C4-2B (cell line): ENCODE results near the gene DCLK2.
A peak's percentile ranks its signal among the peaks of the same experiment; 100 is the strongest.

Source experiments
- H3K27ac ChIP-seq: fragments of 450-650 bp; 2 replicates; pipeline ENCODE4 v1.5.1; 2017
- ZFX ChIP-seq: fragments of 450-650 bp; IDR thresholded peaks from 2 replicates; pipeline ENCODE4 v1.6.1; 2017
- TF ChIP-seq, protein P1 (sequence below): fragments of 450-650 bp; conservative IDR thresholded peaks from 2 replicates; pipeline ENCODE4 v1.5.1; 2017; ENCODE audit warnings: mild to moderate bottlenecking

The DCLK2 gene

DNA sequence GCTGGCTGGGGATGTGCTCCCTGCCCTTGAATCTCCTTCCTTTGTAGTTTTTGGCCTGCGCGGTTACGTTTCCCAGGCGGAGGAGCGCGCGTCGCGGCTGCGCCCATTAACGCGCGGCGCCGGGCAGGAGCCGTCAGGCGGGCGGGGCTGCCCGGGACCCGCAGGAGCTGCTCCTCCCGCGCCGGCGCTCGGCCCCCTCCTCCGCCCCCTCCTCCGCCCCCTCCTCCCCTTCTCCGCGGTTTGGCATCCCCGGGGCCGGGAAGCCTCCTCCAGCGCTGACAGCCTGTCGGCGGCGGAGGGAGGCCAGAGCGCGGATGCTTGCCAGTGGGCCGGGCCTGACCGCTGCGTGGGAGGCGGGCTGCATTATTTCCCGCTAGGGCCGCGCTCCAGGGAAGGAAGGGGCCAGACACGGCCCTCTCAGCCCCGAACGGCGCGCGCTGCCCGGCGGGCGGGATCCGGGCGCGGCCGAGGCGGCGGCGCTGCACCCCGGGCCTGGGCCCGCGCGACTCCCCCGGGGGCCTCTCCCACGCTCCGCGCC, at the start of gene DCLK2:
DCLK2 (plus strand) TSS at position 405 of the 538 bp plus-strand sequence. CDS start 583 bp downstream, outside the sequence.
- peak within 1 kb of the TSS; percentile 81 for H3K27ac ChIP-seq
- TF ChIP-seq ZFX = peak; percentile 84
- TF ChIP-seq, protein P1, sequence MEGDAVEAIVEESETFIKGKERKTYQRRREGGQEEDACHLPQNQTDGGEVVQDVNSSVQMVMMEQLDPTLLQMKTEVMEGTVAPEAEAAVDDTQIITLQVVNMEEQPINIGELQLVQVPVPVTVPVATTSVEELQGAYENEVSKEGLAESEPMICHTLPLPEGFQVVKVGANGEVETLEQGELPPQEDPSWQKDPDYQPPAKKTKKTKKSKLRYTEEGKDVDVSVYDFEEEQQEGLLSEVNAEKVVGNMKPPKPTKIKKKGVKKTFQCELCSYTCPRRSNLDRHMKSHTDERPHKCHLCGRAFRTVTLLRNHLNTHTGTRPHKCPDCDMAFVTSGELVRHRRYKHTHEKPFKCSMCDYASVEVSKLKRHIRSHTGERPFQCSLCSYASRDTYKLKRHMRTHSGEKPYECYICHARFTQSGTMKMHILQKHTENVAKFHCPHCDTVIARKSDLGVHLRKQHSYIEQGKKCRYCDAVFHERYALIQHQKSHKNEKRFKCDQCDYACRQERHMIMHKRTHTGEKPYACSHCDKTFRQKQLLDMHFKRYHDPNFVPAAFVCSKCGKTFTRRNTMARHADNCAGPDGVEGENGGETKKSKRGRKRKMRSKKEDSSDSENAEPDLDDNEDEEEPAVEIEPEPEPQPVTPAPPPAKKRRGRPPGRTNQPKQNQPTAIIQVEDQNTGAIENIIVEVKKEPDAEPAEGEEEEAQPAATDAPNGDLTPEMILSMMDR = no peak

DNA sequence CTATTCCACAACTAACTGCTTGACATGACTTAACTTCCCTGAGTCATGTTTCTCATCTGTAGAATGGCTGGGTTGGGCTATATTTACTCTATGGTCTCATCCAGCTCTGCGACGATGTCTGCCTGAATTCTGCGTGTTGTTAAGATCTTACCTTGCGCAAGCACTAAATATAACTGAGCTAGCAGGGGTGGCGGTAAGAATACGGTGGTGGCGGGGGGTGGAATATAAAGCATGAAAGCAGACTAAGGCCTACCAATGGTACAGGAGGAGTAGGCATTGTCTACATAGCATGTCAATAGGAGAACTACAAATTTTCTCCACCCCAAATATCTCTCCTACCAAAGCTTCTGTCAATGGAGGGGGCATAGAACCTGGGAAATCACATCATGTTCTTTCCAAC, 45.7 kb upstream of the DCLK2 start:
- TF ChIP-seq ZFX = no peak
- TF ChIP-seq, protein P1 = no peak
- no peak overlapping the region for H3K27ac ChIP-seq

DNA sequence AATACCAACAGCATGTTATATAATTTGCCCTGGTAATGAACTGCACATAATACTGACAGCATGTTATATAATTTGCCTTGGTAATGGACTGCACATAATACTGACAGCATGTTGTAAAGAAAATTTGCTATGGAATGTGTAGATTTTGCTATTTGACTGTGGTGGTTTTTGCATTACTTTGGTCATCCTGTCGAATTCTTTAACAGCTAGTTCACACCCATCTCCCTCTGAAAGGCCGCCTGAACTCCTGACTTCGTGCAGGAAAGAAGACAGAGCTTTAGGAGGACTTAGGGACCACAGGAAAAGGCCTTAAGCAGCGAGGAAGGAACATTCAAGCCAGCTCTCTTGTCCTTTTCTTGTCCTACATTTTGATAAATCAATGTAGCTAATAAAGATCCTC, 45.2 kb upstream of the DCLK2 start:
- H3K27ac ChIP-seq = no peak overlapping the region
- TF ChIP-seq, protein P1 = no peak
- no peak for TF ChIP-seq ZFX

DNA sequence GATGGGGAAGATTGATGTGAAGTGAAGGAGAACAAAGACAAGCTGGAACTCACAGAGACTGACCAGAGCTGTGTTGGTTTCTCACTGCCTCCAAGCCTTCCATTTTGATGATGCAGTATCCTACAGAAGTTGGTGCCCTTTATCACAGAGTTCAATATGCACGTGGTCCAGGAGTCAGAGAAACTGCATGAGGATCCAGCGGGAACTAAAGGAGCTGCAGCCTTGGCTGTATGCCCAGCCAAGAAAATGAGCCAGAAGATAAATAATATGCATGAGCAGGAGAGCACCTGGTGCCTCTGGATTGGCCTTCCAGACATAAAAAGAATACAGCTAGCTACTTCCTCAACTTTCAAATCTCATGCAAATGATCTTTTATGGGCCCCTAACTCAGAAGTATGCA, 44.3 kb upstream of the DCLK2 start:
- H3K27ac ChIP-seq = no peak overlapping the region; the same call in 1 of the 2 replicates
- TF ChIP-seq, protein P1 = no peak
- TF ChIP-seq ZFX = no peak

DNA sequence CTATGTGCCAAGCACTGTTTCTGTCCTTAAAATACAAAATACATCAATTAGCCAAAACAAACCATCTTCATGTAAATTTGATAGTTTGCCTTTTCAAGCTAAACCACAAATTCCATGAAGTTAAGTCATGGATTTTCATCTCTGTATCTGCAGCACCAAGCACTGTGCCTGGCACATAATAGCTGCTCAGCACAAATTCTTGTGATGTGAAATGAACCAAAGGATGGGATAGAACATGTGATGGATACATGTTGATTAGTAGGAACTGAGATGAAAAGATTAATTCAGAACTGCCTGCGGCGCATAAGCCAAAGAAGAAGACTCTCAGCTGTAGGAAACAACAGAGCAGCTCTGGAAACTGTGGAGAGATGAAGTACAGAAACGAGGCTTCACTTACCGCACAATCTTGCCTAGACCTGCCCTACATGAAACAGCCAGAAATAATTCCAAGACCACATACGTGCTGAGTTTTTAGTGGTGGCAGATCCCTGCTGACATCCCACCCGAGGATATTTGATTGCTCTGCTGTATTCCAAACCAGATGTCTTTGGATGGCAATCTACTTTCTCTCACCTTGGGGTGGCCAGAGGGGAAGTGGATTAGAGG, 40.9 kb upstream of the DCLK2 start:
- no peak overlapping the region for H3K27ac ChIP-seq
- TF ChIP-seq, protein P1 = no peak
- no peak for TF ChIP-seq ZFX

DNA sequence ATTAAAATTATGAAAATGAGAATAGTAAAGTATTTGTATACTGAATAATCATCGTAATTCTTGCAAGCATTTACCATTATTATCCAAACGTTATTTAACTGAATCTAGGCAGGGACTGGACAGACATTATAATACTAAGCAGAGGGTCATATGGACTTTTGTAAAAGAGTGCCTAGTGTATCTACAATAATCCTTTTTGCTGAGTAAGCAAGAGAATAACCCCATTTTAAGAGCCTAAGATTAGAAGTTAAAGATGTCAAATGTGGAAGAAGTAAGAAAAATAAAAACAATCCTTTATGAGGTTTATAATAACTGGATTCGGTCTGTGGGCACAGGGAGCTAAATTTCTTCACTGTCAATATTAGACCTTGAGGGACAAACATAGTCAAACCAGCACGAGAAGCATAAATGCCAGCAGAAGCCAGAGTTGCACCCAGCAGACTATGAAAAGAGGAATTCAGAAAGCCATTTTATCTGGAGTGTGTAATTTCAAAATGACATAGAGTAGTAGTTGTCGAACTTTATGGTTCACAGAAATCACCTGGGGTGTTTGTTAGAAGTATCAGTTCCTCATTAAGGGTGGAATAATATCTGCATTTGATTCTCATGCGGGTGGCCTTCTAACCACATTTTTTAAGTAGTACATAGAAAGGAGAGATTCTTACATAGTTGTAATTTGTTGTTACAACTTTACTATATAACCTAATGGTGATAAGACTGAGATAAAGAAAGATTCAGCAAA, 39.7 kb upstream of the DCLK2 start:
- H3K27ac ChIP-seq = no peak overlapping the region
- TF ChIP-seq, protein P1 = no peak
- TF ChIP-seq ZFX = no peak
